GM15510 (cell line): ENCODE results near the gene SAFB2.

Experiments used
- POLR2A ChIP-seq: IDR thresholded peaks from 3 replicates; pipeline ENCODE4 v1.6.1; 2011; ENCODE audit warnings: borderline replicate concordance; ENCODE audit not compliant: insufficient read length; ENCODE audit errors: extremely low read depth

The SAFB2 gene

DNA sequence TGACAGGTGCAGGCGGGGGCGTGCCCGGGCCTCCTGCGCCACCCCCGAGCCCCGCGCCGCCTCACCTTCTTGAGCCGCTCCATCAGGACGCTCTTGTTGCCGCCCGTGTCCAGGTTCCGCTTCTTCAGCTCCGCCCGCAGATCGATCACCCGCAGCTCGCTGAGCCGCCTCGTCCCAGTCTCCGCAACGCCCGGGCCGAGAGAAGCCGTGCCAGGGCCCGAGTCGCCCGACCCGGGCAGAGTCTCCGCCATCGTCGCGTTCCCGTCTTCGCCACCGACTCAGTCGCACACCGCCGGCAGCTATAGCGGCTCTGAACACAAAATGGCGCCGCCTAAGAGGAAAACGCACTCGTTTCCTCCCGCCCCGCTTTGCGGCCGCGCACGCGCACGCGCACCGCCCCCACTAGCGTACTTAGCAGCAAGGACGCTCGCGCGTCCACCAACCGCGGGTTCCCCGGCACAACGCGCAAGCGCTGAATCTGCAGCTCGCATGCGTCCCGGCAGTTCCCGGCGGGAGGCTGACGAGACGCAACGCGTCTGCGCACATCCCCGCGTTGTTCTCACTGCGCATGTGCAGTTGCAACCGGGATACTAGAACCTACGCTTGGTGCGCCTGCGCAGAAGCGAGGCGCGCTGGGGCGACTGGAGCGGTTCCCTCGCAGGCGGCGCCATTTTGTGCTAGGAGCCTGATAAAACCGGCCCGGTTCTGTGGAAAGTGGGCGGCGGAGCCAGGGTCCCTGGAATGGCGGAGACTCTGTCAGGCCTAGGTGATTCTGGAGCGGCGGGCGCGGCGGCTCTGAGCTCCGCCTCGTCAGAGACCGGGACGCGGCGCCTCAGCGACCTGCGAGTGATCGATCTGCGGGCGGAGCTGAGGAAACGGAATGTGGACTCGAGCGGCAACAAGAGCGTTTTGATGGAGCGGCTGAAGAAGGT, at the start of gene SAFB2, which contains the start of gene SAFB:
Gene SAFB2 (minus strand): TSS at position 312 of the 932 bp plus-strand sequence. CDS start 61 bp downstream, at position 251.
Gene SAFB (plus strand): TSS at position 619 of the 932 bp plus-strand sequence. CDS start 123 bp downstream, at position 742.
- peak; percentile 92 for TF ChIP-seq POLR2A

DNA sequence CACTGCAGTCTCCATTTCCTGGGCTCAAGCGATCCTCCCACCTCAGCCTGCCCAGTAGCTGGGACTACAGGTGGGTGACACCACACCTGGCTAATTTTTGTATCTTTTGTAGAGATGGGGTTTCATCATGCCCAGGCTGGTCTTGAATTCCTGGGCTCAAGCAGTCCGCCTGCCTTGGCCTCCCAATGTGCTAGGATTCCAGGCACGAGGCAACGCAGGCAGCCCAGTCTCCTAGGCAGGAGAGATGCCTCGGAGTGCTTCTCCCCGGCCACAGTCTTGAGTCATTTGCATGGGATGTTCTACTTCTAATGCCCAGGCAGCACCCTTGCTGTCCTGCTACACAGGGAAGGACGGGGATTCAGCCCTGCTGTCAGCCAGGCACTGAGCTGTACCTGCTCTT, 49.0 kb upstream of the SAFB2 start:
- no peak for TF ChIP-seq POLR2A

DNA sequence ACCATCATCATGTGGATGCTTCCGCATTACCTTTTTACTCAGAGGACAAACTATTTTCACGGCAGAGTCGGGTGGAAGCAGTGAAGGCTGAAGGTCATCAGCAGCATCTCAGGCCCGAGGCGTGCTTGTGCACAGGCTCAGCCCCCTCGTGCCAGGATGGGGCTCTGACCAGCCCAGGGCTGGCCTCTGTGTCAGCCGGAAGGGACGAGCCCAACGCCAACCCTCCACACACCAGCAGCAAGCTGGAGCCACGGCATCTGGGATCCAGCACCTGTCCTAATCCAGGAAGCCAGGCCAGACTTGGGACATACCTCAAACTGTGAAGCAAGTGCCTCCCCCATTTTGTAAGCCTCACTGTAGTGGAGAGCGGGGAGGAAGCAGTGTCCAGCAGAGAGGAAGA, 46.6 kb upstream of the SAFB2 start:
- TF ChIP-seq POLR2A = no peak

DNA sequence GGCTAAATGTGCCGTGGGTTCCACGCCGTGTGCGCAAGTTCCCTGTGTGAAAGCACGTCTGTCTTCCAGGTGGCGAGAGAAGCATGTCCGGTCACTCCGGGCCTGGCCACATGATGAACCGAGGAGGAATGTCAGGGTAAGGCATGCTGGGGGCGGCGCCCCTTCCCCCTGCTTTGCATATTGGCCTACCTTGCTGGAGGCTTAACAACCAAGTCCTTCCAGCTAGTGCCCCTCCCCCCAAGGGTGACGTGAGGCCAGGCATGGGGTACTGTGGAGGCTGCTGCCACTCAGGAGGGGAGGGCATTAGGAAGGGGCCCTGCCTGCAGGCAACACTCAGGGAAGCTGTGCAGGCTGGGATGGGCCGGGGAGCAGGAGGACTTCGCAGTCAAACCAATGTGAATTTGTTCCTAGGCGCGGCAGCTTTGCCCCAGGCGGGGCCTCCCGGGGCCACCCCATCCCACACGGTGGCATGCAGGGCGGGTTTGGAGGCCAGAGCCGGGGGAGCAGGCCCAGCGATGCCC, 45.2 kb upstream of the SAFB2 start:
- no peak for TF ChIP-seq POLR2A

DNA sequence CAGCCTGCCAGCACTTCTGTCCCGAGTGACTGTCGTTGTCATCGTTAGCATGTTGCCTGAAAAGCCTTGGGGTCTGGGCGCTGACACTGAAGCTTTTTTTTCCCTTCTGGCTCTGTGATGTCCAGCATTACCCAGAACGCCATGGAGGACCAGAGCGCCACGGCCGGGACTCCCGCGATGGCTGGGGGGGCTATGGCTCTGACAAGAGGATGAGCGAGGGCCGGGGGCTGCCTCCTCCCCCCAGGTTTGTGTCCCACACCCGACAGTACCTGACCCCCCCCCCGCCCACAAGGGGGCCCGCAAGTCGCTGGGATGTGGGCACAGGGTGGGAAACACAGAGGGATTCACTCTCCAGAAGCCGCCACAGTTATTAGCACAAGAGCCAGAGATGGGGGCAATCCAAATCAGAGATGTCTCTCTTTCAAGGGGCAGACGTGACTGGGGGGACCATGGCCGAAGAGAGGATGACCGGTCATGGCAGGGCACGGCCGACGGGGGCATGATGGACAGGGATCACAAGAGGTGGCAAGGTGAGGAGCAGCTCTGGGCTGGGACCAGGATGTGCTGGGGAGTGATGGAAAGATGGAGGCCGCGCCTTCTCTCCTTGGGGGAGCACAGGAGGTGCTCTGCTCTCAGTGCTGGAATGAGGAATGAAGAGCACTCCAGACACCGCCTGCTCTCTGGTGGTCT, 44.5 kb upstream of the SAFB2 start:
- no peak for TF ChIP-seq POLR2A

DNA sequence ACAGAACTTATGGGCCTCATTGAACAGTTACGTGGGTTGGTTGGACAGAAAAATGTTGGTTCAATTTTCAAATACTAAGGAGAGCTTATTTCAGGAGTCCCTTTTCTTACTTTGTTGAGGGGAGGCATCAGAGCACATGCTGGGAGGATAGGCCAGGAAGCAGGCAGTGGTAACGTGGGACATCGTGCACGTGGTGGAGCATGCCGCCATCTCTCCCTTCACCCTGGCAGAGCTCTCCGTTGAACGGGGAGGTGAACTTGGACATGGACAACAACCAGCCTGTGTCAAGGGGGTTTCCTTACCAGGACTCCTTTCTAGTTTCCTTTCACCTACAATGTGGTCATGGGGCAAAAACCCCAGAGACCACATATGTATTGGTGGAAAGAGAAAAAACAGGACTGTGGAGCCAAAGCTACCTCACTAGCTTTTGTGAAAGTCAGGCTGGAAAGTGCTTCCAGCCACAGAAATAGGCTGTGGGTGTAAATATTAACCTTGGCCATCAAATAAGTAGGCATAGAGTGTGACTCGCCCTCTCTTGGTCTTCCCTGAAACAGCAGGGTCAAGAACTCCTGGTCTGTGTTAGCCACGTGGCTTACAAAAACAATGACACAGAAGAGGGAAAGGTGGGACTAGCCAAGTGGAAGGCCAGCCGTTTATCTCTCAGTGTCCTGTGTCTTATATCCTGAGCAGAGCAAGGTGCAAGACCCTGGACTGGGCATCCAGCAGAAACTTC, 43.4 kb upstream of the SAFB2 start:
- TF ChIP-seq POLR2A = no peak

DNA sequence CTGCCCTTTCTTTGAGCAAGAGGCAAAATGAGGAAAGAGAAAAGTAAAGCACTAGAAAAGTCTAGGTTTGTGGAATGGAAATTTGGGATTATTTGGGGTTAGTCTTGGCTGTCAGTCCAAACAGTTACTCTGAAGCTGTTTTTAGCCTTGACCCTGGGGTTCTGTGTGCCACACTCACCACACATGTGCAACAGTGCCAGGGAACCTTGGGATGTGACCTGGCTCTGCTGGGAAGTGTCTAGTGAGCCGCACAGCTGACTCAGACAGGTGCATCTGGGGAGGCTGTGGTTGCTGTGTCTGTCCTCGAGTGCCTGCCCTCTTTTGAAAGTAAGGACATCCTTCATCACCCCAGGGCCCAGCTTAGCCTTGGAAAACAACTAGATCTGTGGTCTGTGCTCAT, 41.9 kb upstream of the SAFB2 start:
- TF ChIP-seq POLR2A = no peak

DNA sequence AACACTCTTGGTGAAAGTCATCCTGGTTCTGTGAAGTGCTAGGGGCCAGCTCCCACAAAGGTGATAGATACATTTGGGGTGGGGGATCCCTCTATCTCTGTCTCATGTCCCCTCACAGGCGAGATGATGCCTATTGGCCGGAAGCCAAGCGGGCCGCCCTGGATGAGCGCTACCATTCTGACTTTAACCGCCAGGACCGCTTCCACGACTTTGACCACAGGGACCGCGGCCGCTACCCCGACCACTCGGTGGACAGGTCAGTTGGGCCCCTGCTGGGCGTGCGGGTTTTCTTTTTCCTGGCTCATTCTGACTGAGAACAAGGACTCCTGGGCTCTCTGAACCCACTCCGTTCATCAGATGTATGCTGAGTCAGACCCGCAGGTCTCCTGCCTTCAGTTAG, 41.3 kb upstream of the SAFB2 start:
- no peak for TF ChIP-seq POLR2A

DNA sequence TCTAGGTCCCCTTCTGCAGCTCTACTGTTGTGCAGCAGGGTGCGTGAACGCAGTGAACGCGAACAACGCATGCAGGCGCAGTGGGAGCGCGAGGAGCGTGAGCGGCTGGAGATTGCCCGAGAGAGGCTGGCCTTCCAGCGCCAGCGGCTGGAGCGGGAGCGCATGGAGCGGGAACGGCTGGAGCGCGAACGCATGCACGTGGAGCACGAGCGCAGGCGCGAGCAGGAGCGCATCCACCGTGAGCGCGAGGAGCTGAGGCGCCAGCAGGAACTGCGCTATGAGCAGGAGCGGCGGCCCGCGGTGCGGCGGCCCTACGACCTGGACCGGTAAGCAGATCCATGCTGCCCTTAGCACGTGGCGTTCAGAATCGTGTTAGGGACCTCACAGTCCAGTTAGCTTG, 38.9 kb upstream of the SAFB2 start:
- TF ChIP-seq POLR2A = no peak

DNA sequence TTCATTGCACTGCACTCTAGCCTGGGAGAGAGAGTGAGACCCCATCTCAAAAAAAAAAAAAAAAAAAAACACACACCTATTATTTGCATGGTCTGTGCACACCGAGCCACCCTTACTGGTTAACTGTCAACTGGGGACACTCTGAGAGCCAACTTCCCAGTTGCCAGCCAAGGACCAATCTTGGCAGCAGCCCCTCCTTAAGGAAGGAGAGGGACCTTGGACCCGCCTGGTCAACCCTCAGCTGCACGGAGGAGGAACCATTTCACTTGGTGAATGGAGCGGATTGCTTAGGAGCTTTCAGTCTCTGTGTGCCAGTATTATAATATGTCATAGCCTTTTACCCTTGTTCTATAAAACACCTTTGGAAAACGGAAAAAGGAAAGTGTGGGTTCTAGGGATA, 32.8 kb upstream of the SAFB2 start:
- TF ChIP-seq POLR2A = no peak

DNA sequence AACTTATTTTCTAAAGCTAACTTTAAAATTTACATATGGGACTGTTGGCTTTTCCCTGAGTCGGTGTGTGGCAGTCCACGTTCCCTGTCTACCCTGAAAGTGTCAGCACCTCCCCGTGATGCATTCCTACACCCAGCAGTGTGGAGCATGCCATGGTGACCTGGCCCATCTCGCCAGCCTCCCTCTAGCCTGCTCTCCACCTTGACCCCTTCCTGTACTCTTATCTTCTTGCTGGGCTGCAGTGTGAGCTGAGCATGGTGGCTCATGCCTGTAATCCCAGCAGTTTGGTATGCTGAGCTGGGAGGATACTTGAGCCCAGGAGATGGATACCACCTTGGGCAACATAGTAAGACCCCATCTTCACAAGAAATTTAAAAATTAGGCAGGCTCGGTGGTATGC, 32.4 kb upstream of the SAFB2 start:
- TF ChIP-seq POLR2A = no peak

DNA sequence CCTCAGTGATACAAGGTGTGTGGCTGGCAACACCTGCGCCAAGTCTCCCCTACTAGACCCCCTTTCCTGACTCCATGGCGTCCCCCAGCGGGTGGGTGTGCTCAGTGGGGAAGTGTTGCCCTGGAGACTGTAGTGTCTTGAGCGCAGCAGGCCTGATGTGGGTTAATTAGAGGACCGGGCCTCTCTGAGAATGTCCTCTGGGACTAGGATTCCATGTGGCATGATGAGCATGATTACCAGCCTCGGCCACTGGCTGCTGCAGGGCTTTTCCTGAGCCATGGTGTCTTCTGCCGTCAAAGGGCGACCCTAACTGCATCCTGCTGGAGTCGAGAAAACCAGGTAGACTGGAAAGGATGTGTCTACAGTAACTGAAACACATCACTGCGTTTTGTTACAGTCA, 29.7 kb upstream of the SAFB2 start:
- TF ChIP-seq POLR2A = no peak

DNA sequence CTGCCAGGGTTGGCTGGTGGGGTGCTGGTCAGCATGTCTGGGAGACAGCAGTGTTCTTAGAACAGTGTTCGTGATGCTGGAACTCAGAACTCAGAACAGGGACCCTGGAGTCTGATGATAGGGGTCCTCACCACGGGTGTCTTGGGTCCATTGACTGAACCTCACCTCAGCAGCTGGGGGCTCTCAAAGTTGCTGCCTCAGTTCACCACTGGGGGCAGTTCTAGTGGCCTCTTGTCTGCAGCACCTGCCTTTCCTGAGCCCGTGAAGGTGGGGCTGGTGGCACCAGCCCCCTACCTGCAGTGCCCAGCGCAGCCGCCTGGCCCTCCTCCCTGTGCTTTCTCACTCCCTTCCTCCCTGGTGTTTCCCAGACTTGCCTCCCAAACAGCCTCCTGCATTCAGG, 28.8 kb upstream of the SAFB2 start:
- TF ChIP-seq POLR2A = no peak

DNA sequence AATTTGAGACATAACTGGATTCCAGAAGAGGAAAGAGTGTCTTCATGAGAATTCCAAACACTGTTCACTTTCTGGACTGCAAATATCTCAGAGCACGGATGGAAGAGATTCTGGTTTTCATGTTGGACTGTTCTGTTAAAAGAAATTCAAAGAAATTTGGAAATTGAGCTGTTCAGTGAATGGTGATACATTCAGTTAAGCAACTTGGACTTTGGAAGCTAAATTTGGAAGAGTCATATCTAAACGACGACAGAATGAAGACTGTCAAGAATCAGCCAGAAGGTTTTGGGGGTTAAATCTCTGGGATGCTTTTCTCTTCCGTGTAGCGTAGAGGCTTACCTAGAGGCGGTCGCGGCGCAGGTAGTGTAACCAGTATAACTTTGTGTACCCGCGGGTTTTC, 25.9 kb upstream of the SAFB2 start:
- no peak for TF ChIP-seq POLR2A

DNA sequence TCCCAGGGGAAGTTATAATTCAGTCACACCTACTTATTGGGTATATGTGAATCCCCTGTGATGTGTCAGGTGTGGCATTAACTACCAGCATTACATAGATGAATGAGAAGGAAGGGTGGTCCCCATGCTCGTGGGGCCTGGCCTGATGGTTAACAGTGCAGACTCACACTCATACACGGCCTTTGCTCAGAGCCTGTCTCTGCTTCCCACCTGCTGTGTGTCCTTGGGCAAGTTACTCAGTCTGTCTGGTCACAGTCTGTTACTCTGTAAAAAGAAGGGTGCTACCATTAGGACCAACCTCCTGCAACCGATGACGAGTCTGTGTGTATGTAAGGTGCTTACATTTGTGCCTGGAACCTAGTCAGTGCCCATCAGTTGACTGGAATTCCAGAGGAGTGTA, 24.1 kb upstream of the SAFB2 start:
- no peak for TF ChIP-seq POLR2A
